Thoracic aorta (tissue), 2 donors: ENCODE data around the gene BLM. TPM values are rescaled to one million over a fixed set of nuclear protein-coding genes. Genes with fewer than 3 reads are reported as not detected.

ENCODE experiments used
- ATAC-seq: fragments of 150-250 bp; one replicate; pipeline ENCODE4 v1.8.0; 2017; ENCODE audit warnings: low read depth; ENCODE audit not compliant: insufficient number of reproducible peaks, low FRiP score
- DNase-seq: peaks from one replicate; pipeline ENCODE4 v3.0.0-alpha.2; 2020; ENCODE audit warnings: low spot score
- H3K27ac ChIP-seq, 2 donors: fragments of 200-600 bp; sonication (generic); 1 replicate in 1 of 2; 2 replicates in 1 of 2; pipeline ENCODE4 v1.5.1; 2016; ENCODE audit warnings: mild to moderate bottlenecking in 2 of 2, moderate library complexity in 2 of 2
- H3K27me3 ChIP-seq: fragments of 200-600 bp; sonication (generic); replicated peaks from 2 replicates; pipeline ENCODE4 v1.6.0; 2016; ENCODE audit warnings: mild to moderate bottlenecking; ENCODE audit not compliant: insufficient read depth
- H3K36me3 ChIP-seq: fragments of 200-600 bp; sonication (generic); one replicate; pipeline ENCODE4 v1.5.1; 2016
- H3K4me1 ChIP-seq, 2 donors: fragments of 200-600 bp; sonication (generic); 1 replicate in 1 of 2; 2 replicates in 1 of 2; pipeline versions ENCODE4 v1.5.1 to v1.6.0; 2016; ENCODE audit warnings: low read depth in 2 of 2, mild to moderate bottlenecking in 1 of 2; ENCODE audit not compliant: control insufficient read depth in 1 of 2
- H3K4me3 ChIP-seq: fragments of 200-600 bp; sonication (generic); 2 replicates; pipeline ENCODE4 v1.5.1; 2016; ENCODE audit warnings: mild to moderate bottlenecking
- H3K9me3 ChIP-seq: fragments of 200-600 bp; sonication (generic); 2 replicates; pipeline ENCODE4 v1.5.1; 2016
- CTCF ChIP-seq: fragments of 200-600 bp; sonication (generic); IDR thresholded peaks from one replicate; pipeline ENCODE4 v1.5.1; 2019; ENCODE audit warnings: antibody characterized with exemption
- total RNA-seq, 2 donors: library from RNA; depleted of rRNA; stranded (reverse); fragments of >200 nt; gene quantifications; one replicate each; pipeline versions ENCODE4 v1.1.0 to v1.2.3, GENCODE V29; 2016

BLM gene
- total RNA-seq, 2 donors from 2014 or later = 0.49 to 0.81 TPM

GRCh38 chr15:90787881-90788280 lies 70.7 kb downstream of the BLM start:
- no peaks in the 10 kb centered on the region for H3K27me3 ChIP-seq
- TF ChIP-seq CTCF = no peak
- no peaks in the 10 kb centered on the region for H3K9me3 ChIP-seq
- H3K4me3 ChIP-seq = no peak overlapping the region
- no peak overlapping the region for H3K27ac ChIP-seq
- ATAC-seq (no peak), DNase-seq (no peak)
- H3K4me1 ChIP-seq = no peaks in the 10 kb centered on the region
- no peaks in the 10 kb centered on the region for H3K36me3 ChIP-seq

GRCh38 chr15:90789462-90789861 lies 72.3 kb downstream of the BLM start:
- H3K4me1 ChIP-seq = no peaks in the 10 kb centered on the region
- ATAC-seq (no peak), DNase-seq (no peak)
- H3K36me3 ChIP-seq = no peaks in the 10 kb centered on the region
- H3K27me3 ChIP-seq = no peaks in the 10 kb centered on the region
- no peak overlapping the region for H3K27ac ChIP-seq
- TF ChIP-seq CTCF = no peak
- no peaks in the 10 kb centered on the region for H3K9me3 ChIP-seq
- no peak overlapping the region for H3K4me3 ChIP-seq

GRCh38 chr15:90790057-90790456 lies 72.9 kb downstream of the BLM start:
- Histone ChIP-seq H3K36me3 (no peaks in the 10 kb centered on the region), H3K27ac (no peak overlapping the region), H3K4me1 (no peaks in the 10 kb centered on the region), H3K27me3 (no peaks in the 10 kb centered on the region), H3K9me3 (no peaks in the 10 kb centered on the region), H3K4me3 (no peak overlapping the region)
- ATAC-seq = no peak
- DNase-seq = no peak
- no peak for TF ChIP-seq CTCF

- Histone ChIP-seq H3K36me3 (no peaks in the 10 kb centered on the region), H3K9me3 (no peaks in the 10 kb centered on the region)
- no peak for ATAC-seq
Observed at GRCh38 chr15:90790561-90790960, 73.4 kb downstream of the BLM start.

GRCh38 chr15:90794538-90794937 lies 77.4 kb downstream of the BLM start:
- no peaks in the 10 kb centered on the region for H3K36me3 ChIP-seq
- H3K9me3 ChIP-seq = no peaks in the 10 kb centered on the region
- DNase-seq (no peak), ATAC-seq (no peak)
- no peak overlapping the region for H3K4me3 ChIP-seq
- no peaks in the 10 kb centered on the region for H3K27me3 ChIP-seq
- H3K4me1 ChIP-seq = no peaks in the 10 kb centered on the region
- no peak for TF ChIP-seq CTCF
- H3K27ac ChIP-seq = no peak overlapping the region

More at GRCh38 chr15:90790561-90790960, 73.4 kb downstream of the BLM start:
- no peak for TF ChIP-seq CTCF
- Histone ChIP-seq H3K4me1 (no peaks in the 10 kb centered on the region), H3K27ac (no peak overlapping the region), H3K4me3 (no peak overlapping the region), H3K27me3 (no peaks in the 10 kb centered on the region)
- no peak for DNase-seq
